D721Med (cell line): ENCODE results near the gene IPO4.
A peak's percentile ranks its signal among the peaks of the same experiment; 100 is the strongest.

Source experiments
- DNase-seq: peaks from one replicate; pipeline ENCODE4 v3.0.0; 2011; ENCODE audit warnings: low spot score; ENCODE audit not compliant: insufficient read length
- FAIRE-seq: peaks from 2 replicates; lab custom pipeline; 2011; peaks lifted over from hg19 to GRCh38; lab: Jason Lieb, UNC
- TF ChIP-seq, protein P1 (sequence below): IDR thresholded peaks from 2 replicates; pipeline ENCODE4 v1.5.1; 2012; ENCODE audit warnings: mild to moderate bottlenecking, control low read depth; ENCODE audit not compliant: insufficient read depth; ENCODE audit errors: missing control alignments

The IPO4 gene

DNA sequence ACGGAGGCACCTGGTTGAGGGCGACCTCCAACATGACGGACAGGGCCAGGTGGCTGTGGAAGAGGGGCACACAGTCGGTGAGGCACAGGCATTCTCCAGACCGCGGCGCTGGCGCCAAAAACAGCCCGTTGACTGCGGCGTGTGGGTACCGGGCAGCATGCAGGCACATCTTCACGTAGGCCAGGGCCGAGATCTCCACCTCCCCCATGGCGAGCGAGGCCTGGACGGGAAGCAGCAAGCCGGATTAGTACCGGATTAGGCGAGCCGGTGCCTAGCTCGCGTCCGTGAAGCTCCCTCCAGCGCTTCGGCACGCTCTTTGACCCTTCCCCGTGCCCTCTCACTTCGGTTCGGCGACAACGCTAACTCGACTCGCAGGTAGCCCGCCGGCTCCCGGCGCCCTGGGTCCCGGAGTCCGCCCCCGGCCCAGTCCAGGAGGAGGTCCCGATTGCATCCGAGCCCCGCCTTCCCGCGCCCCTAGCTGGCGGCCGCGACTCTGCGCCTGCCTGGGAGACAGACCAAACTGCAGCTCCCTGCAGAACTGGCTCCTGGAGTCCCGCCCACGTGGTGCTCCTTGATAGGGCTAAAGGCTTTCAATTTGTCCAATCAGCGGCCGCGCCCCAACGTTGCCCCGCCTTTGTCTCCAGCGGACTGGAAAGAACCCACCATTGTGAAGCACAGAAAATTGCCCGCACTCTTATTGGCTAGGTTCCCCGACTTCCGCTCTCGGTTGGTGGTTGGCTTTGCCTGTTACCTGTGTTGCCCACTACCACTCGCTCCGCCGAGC lies 47.3 kb downstream of the IPO4 start, which contains the start of gene EMC9:
Gene EMC9 (minus strand): TSS at position 495 of the 784 bp plus-strand sequence. CDS start 287 bp downstream, at position 208.
- DNase-seq (peak; percentile 93), FAIRE-seq (no peak)
- TF ChIP-seq, protein P1, sequence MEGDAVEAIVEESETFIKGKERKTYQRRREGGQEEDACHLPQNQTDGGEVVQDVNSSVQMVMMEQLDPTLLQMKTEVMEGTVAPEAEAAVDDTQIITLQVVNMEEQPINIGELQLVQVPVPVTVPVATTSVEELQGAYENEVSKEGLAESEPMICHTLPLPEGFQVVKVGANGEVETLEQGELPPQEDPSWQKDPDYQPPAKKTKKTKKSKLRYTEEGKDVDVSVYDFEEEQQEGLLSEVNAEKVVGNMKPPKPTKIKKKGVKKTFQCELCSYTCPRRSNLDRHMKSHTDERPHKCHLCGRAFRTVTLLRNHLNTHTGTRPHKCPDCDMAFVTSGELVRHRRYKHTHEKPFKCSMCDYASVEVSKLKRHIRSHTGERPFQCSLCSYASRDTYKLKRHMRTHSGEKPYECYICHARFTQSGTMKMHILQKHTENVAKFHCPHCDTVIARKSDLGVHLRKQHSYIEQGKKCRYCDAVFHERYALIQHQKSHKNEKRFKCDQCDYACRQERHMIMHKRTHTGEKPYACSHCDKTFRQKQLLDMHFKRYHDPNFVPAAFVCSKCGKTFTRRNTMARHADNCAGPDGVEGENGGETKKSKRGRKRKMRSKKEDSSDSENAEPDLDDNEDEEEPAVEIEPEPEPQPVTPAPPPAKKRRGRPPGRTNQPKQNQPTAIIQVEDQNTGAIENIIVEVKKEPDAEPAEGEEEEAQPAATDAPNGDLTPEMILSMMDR: no peak

DNA sequence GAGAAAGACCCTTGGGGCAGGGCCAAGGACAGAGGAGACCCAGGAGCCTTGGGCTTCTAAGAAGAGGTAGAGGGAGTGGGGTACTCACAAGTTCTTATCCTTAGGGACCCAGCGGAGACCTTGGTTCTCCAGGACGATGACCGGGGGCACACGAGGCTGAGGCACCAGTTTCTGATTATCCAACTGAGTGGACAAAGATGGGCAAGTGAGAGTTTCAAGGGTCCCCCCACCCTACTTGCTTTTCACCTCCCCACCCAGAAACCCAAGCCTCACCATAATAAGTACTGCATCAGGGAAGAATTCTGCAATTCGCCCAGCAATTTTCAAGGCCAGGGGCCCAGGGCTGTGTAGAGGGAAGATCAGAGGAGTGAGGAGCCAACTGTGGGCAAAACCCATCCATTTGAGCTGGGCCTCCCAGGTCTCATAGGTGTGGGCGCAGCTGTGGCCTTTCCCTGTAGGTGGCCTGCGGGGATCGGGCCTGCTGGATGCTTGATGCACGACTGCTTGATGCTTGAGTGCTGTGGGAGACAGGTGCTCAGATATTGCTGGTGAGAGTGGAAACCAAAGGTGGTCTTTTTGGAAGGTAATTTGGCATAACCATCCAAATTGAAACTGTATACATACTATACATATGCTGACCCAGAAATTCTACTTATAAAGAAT lies 49.2 kb downstream of the IPO4 start:
- DNase-seq (no peak), FAIRE-seq (no peak)
- TF ChIP-seq, protein P1: no peak

DNA sequence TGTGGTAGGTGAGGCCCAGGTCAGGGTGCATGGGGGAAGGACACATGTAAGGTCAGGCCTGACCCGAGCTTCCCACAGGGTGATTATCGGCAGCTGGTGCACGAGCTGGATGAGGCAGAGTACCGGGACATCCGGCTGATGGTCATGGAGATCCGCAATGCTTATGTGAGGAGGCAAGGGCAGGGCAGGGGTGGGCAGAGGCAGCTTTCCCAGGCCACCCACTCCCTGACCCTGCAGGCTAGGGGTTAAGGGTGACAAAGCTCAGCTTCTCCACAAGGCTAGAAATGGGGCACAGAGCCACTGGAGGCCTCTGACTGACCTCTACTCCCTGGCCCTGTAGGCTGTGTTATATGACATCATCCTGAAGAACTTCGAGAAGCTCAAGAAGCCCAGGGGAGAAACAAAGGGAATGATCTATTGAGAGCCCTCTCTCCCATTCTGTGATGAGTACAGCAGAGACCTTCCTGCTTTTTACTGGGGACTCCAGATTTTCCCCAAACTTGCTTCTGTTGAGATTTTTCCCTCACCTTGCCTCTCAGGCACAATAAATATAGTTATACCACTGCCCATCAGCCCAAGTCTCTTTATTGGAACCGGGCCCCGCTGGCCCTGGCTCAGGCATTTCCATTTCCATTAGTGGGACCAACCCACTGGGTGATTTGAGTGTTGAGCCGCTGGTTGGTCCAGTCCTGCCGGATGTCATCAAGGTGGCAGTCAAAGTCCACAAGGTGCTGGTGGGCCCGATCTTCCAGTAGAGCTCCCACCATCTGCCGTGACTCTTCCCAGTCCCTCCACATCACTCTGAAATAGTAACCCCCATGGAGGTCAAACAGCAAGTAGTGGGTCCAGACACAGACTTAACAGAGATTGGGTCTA lies 50.0 kb downstream of the IPO4 start:
- DNase-seq (no peak), FAIRE-seq (no peak)
- TF ChIP-seq, protein P1: no peak

DNA sequence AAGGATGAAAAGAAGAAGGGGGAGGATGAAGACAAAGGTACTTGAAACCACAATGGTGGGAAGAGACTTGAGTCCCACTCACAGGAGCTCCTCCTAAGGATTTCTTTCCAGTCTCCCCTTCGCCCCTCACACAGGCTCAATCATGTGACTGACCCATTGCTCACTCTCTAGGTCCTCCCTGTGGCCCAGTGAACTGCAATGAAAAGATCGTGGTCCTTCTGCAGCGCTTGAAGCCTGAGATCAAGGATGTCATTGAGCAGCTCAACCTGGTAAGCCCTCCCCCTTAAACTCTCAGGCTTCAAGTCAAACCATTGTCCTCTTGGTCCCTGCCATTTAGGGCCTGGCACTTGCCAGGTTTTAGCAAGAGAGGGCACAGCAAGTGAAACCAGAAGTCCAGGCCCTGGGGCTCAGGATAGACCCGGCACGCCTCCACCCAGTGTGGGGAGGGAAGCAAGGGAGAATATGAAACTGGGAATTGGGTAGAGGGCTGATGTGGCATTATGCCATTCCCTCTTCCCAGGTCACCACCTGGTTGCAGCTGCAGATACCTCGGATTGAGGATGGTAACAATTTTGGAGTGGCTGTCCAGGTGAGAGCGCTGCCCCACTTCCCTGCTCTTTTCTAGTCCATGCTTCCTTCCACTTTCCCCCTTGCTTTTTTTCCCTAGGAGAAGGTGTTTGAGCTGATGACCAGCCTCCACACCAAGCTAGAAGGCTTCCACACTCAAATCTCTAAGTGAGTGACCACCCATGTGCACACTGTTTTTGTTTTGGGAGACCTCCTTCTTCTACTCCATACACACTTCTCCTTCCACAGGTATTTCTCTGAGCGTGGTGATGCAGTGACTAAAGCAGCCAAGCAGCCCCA lies 50.9 kb downstream of the IPO4 start:
- FAIRE-seq: no peak
- DNase-seq: no peak
- TF ChIP-seq, protein P1: no peak

DNA sequence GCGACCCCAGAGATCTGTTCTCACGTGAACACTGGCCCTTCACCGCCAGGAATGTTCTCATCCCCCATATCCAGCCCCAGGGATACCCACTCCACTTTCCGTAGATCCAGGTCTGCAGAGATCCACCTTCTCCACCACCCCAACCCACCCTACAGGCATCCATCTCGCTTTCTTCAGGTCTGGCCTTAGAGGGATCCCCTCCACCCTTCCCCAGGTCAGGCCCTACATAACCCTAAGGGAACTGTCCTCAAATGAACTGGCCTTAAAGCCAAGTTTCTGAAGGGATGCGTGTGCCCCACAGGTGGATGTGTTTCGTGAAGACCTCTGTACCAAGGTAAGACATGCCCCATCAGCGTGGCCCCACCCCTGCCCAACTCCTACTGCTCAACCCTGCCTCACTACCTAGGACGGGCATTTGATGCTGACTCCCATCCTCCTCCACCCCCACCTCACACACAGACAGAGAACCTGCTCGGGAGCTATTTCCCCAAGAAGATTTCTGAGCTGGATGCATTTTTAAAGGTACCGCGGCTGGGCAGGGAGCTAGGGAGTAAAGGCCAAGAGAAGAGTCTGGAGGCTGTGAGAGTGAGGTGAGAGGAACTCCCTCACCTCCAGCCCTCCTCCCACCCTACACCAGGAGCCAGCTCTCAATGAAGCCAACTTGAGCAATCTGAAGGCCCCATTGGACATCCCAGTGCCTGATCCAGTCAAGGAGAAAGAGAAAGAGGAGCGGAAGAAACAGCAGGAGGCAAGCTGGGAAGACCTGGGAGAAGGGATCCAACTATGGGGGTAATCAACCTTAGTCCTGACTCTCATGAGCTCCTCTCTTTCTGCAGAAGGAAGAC lies 51.7 kb downstream of the IPO4 start:
- TF ChIP-seq, protein P1: no peak
- DNase-seq (no peak), FAIRE-seq (no peak)
